ENCODE measurements around the gene RGL1.

The RGL1 gene

DNA sequence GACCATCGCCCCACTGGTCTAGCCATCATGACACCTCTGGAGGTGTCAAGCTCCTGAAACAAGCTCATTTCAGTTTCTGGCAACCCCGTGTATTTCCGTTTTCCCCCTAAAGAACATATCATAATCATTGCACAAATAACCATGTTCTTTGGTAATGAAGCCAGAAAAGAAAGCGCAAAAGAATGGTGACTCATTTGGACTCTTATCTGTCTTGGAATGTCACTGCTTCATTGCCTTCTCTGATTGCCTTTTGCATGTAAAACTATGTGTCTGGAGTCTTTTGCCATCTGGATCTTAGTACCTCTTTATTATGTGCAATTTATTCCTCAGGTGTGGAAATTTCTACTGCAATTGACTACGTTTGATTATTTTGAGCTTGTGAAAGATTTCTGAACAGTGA lies 122.1 kb downstream of the RGL1 start:
- no peak for DNase-seq (ENCODE audit: low read depth, low spot score)
- Histone ChIP-seq H3K4me1 (ENCODE audit: insufficient read depth, insufficient read length) (peaks cover 3% of the 10 kb centered on the region), H3K9ac (ENCODE audit: insufficient read length, low read depth) (no peak overlapping the region), H3K9me3 (ENCODE audit: insufficient read depth, low read length) (no peaks in the 10 kb centered on the region), H3K36me3 (ENCODE audit: insufficient read depth, insufficient read length, low read length) (peaks cover 44% of the 10 kb centered on the region), H3K4me3 (ENCODE audit: insufficient read length, low read depth) (no peak overlapping the region), H3K27me3 (ENCODE audit: insufficient read depth, insufficient read length) (no peaks in the 10 kb centered on the region)
- TF ChIP-seq YY1 (IDR thresholded peaks at IDR 0.05; ENCODE audit: insufficient read depth, insufficient read length) (no peak), SUZ12 (IDR thresholded peaks at IDR 0.05; ENCODE audit: extremely low read depth, insufficient read depth, insufficient read length) (no peak), ZNF274 (IDR thresholded peaks at IDR 0.05; ENCODE audit: low read depth, low read length) (no peak)

DNA sequence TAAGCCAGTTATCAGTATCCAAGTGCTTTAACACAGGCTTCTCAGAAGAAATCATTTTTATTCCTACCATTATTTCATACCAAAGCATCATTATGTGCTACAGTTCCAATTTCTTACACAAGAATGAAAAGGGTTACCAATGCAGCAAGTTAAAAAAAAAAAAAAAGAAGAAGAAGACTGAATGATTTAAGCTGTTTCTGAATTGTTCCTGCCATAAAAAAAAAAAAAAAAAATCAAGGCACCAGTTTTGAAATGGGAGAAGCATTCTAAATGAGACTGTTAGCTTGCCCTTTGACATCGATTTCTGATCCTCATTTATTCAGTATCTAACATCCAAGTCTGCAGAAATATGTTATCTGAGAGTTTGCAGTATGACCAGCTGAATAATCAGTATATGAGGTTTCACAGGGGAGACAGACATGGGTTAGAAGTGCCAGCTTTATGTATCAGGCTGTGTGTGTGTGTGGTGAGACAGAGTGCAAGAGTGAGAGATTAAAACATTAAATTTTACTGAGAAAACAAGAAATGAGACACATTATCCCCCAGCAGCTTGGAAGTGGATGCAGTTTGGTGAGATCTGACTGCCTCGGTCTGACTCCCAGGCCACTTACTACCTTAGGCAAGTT lies 126.8 kb downstream of the RGL1 start:
- Histone ChIP-seq H3K36me3 (ENCODE audit: insufficient read depth, insufficient read length, low read length) (peaks cover 15% of the 10 kb centered on the region), H3K9me3 (ENCODE audit: insufficient read depth, low read length) (no peaks in the 10 kb centered on the region), H3K9ac (ENCODE audit: insufficient read length, low read depth) (no peak overlapping the region), H3K4me3 (ENCODE audit: insufficient read length, low read depth) (no peak overlapping the region), H3K27me3 (ENCODE audit: insufficient read depth, insufficient read length) (no peaks in the 10 kb centered on the region), H3K4me1 (ENCODE audit: insufficient read depth, insufficient read length) (no peaks in the 10 kb centered on the region)
- no peak for DNase-seq (ENCODE audit: low read depth, low spot score)
- no peak for TF ChIP-seq SUZ12 (IDR thresholded peaks at IDR 0.05; ENCODE audit: extremely low read depth, insufficient read depth, insufficient read length)
- no peak for TF ChIP-seq YY1 (IDR thresholded peaks at IDR 0.05; ENCODE audit: insufficient read depth, insufficient read length)

DNA sequence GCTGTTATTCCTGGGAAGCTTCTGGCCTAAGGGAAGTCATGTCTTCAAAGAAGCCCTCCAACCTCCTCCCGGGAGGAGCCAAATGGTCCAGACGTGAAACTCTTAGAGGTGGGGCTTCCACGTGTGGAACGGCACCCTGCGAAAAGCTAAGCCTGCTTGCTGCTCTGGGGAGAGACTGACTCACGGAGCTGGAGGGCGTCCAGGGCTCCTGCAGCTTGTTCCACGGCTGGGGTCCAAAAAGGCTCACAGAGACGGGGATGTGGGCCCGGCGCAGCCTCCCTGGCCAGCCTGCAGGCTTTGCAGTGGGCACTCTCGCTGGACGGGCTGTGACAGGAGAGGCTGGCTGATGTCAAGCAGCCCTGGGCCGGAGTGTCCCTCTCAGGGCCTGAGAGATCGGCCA lies 127.5 kb downstream of the RGL1 start:
- no peak overlapping the region for H3K4me3 ChIP-seq (ENCODE audit: insufficient read length, low read depth)
- no peaks in the 10 kb centered on the region for H3K4me1 ChIP-seq (ENCODE audit: insufficient read depth, insufficient read length)
- DNase-seq (ENCODE audit: low read depth, low spot score) = no peak
- peaks cover 8% of the 10 kb centered on the region for H3K36me3 ChIP-seq (ENCODE audit: insufficient read depth, insufficient read length, low read length)
- H3K9ac ChIP-seq (ENCODE audit: insufficient read length, low read depth) = no peak overlapping the region
- TF ChIP-seq SUZ12 (IDR thresholded peaks at IDR 0.05; ENCODE audit: extremely low read depth, insufficient read depth, insufficient read length) = no peak
- no peak for TF ChIP-seq ZNF274 (IDR thresholded peaks at IDR 0.05; ENCODE audit: low read depth, low read length)
- TF ChIP-seq YY1 (IDR thresholded peaks at IDR 0.05; ENCODE audit: insufficient read depth, insufficient read length) = no peak
- H3K27me3 ChIP-seq (ENCODE audit: insufficient read depth, insufficient read length) = no peaks in the 10 kb centered on the region
- no peaks in the 10 kb centered on the region for H3K9me3 ChIP-seq (ENCODE audit: insufficient read depth, low read length)

DNA sequence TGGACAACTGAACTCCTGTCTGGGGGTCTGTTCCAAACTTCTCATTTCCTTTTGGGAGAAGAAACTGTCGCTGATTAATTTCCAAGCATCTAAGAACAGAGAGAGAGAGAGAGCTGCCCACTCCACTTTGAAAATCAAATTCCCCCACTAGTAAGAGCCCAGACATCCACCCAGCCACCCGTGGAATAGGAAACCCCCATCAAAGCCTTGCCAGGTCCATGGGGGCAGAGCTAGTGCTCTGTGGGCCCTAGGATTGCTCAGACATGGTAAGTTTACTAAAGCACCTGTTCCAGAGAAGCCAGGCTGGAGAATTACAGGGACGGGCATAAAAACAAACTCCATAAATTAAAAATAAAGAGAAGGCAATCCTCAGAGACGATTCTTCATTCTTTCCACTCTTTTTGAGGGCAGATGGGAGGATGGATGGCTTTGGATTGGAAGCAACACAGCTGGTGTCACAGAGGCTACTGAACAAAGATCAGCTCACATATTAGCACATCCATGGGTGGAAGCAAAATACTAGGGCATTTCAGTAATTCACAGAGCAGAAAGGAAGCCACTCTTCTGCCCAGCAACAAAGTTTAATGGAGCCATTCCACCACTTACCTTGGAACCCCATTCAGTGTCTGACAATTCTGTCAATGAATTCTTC lies 128.7 kb downstream of the RGL1 start:
- DNase-seq (ENCODE audit: low read depth, low spot score) = no peak
- TF ChIP-seq ZNF274 (IDR thresholded peaks at IDR 0.05; ENCODE audit: low read depth, low read length) = no peak
- no peak for TF ChIP-seq SUZ12 (IDR thresholded peaks at IDR 0.05; ENCODE audit: extremely low read depth, insufficient read depth, insufficient read length)
- no peak for TF ChIP-seq YY1 (IDR thresholded peaks at IDR 0.05; ENCODE audit: insufficient read depth, insufficient read length)
- H3K4me1 ChIP-seq (ENCODE audit: insufficient read depth, insufficient read length) = no peaks in the 10 kb centered on the region
- H3K4me3 ChIP-seq (ENCODE audit: insufficient read length, low read depth) = no peak overlapping the region
- no peaks in the 10 kb centered on the region for H3K36me3 ChIP-seq (ENCODE audit: insufficient read depth, insufficient read length, low read length)
- H3K27me3 ChIP-seq (ENCODE audit: insufficient read depth, insufficient read length) = no peaks in the 10 kb centered on the region
- H3K9me3 ChIP-seq (ENCODE audit: insufficient read depth, low read length) = no peaks in the 10 kb centered on the region
- H3K9ac ChIP-seq (ENCODE audit: insufficient read length, low read depth) = no peak overlapping the region

DNA sequence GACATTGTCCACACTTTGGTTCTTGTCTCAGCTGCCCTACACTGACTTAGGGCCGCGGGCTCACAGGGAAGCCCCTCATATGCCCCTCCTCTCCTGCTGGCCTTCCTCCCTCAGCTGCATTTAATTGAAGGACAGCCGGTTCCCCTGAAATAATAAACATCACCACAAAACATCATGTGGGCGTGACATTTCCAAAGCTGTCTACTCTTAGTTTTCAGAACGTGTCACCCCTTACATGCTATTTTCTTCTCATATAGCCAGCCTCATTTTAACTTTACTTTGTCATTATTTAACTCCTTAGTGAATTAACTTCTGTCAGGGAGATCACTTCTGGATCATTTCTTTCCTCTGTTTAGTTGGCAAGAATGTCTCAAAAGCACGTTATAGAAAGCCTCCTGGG lies 129.4 kb downstream of the RGL1 start:
- H3K4me3 ChIP-seq (ENCODE audit: insufficient read length, low read depth) = no peak overlapping the region
- H3K4me1 ChIP-seq (ENCODE audit: insufficient read depth, insufficient read length) = no peaks in the 10 kb centered on the region

DNA sequence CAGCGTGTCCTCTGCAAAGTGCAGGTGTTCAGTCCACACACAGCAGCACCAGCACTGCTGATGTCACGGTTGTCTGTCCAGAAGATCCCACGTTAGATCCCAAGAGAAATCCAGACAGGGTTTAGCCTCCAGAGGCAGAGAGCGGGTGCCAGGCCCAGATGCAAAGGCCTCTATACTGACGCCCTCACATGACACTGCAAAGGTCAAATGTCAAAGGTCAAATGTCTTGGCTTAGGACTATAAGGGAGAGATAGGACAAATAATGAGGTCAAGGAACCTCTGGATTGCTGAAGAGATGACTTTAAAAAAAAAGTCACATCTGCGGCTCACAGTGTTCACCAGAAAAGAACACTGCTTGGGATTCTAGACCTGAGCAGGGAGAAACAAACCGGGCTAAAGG lies 131.1 kb downstream of the RGL1 start:
- no peaks in the 10 kb centered on the region for H3K36me3 ChIP-seq (ENCODE audit: insufficient read depth, insufficient read length, low read length)
- H3K4me3 ChIP-seq (ENCODE audit: insufficient read length, low read depth) = no peak overlapping the region
- H3K9me3 ChIP-seq (ENCODE audit: insufficient read depth, low read length) = no peaks in the 10 kb centered on the region
- no peak overlapping the region for H3K9ac ChIP-seq (ENCODE audit: insufficient read length, low read depth)
- no peaks in the 10 kb centered on the region for H3K4me1 ChIP-seq (ENCODE audit: insufficient read depth, insufficient read length)
- no peaks in the 10 kb centered on the region for H3K27me3 ChIP-seq (ENCODE audit: insufficient read depth, insufficient read length)
- no peak for TF ChIP-seq YY1 (IDR thresholded peaks at IDR 0.05; ENCODE audit: insufficient read depth, insufficient read length)
- no peak for TF ChIP-seq ZNF274 (IDR thresholded peaks at IDR 0.05; ENCODE audit: low read depth, low read length)
- TF ChIP-seq SUZ12 (IDR thresholded peaks at IDR 0.05; ENCODE audit: extremely low read depth, insufficient read depth, insufficient read length) = no peak
- no peak for DNase-seq (ENCODE audit: low read depth, low spot score)

More for the DNA sequence above, 129.4 kb downstream of the RGL1 start:
- Histone ChIP-seq H3K9me3 (ENCODE audit: insufficient read depth, low read length) (no peaks in the 10 kb centered on the region), H3K27me3 (ENCODE audit: insufficient read depth, insufficient read length) (no peaks in the 10 kb centered on the region), H3K9ac (ENCODE audit: insufficient read length, low read depth) (no peak overlapping the region), H3K36me3 (ENCODE audit: insufficient read depth, insufficient read length, low read length) (no peaks in the 10 kb centered on the region)
- TF ChIP-seq YY1 (IDR thresholded peaks at IDR 0.05; ENCODE audit: insufficient read depth, insufficient read length) (no peak), ZNF274 (IDR thresholded peaks at IDR 0.05; ENCODE audit: low read depth, low read length) (no peak), SUZ12 (IDR thresholded peaks at IDR 0.05; ENCODE audit: extremely low read depth, insufficient read depth, insufficient read length) (no peak)
- DNase-seq (ENCODE audit: low read depth, low spot score) = no peak

DNA sequence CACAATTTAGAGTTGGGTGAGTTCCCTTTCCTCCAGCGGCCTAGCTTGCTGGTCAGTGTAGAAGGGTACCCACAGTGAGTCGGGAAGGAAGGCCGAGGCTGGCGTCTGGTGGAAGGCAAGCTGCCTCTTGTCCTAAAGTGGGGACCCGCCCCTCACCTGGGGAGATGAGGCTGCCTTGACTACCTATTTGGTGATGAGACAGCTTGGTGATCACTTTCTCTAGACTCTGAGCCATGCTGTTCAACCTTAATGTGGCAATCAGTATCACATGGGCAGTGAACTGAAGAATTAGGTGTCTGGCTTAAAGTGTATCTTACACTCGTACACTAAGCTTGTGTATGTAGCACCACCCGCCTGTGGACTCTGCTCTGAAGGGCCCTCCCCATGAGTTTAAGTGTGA lies 131.9 kb downstream of the RGL1 start:
- H3K9ac ChIP-seq (ENCODE audit: insufficient read length, low read depth) = no peak overlapping the region
- no peaks in the 10 kb centered on the region for H3K27me3 ChIP-seq (ENCODE audit: insufficient read depth, insufficient read length)
- no peak for TF ChIP-seq YY1 (IDR thresholded peaks at IDR 0.05; ENCODE audit: insufficient read depth, insufficient read length)
- no peak for TF ChIP-seq SUZ12 (IDR thresholded peaks at IDR 0.05; ENCODE audit: extremely low read depth, insufficient read depth, insufficient read length)
- TF ChIP-seq ZNF274 (IDR thresholded peaks at IDR 0.05; ENCODE audit: low read depth, low read length) = no peak
- H3K4me3 ChIP-seq (ENCODE audit: insufficient read length, low read depth) = no peak overlapping the region
- no peak for DNase-seq (ENCODE audit: low read depth, low spot score)
- H3K36me3 ChIP-seq (ENCODE audit: insufficient read depth, insufficient read length, low read length) = no peaks in the 10 kb centered on the region
- no peaks in the 10 kb centered on the region for H3K4me1 ChIP-seq (ENCODE audit: insufficient read depth, insufficient read length)
- no peaks in the 10 kb centered on the region for H3K9me3 ChIP-seq (ENCODE audit: insufficient read depth, low read length)
